Suppressor macrophage (primary cell): ENCODE data around the gene SETBP1.

Experiments used
- DNase-seq, 4 experiments: peaks; one replicate each; pipeline ENCODE4 v3.0.0-alpha.2; 2020 to 2022

The SETBP1 gene

DNA sequence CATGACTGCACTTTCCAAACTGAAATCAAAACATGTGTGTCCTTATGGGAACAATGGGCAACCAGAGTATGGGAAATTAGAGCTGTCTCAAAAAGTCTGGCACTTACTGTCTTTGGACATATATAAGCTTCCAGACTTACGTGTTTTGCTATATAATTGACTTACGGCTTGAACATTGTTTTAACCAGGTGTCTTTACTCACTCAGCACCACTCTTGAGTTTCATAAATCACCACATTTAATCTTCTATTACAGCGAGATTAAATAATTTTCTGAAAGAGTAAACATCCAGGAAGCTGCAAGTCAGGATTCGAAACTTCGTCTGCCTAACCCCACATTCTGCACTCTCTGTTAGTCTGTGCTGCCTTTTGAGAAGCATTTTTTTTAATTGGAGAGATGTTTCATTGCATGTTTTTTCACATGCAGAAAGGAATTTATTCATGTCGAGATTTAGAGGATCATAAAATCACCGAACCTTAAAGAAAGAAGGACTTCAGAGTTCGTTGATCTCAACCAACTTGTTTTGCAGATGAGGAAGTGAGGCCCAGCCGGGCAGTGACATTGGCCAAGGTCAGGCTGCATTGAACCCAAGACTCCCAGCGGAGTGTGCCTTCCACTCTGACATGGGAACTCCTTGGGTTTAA lies 137.3 kb downstream of the SETBP1 start:
- no peak for DNase-seq

DNA sequence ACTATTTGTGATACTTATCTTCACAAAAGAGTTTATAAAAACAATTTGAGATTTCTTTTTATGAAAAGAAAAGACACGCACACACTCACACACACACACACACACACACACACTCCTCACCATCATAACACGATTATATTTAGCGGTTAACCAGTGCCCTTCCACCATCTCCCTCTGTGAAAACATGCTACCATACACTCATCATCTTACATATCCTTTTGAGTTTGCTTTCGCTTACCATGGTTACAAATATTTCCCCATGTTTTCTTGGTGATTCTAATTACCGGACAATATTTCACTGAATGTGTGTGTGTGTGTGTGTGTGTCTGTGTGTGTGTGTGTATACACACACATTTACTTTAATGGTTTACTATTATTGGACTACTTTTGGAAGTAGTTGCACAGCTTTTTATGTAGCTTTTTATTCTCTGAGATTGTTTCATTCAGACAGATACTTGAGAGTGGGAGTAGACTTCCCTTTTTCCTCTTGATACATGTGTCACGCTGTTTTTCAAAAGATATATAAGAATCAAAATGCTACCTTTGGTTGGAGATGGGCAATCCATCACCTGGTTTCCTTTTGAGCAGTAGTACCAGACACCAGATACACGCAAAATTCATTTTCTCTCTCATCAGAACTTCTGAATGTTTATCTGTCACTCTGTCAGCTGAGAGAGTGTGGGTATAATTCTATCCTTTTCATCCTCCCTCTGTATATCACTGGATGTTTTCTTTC lies 138.1 kb downstream of the SETBP1 start:
- DNase-seq, result peak in 2 of 4 experiments; percentile 34 to 37

DNA sequence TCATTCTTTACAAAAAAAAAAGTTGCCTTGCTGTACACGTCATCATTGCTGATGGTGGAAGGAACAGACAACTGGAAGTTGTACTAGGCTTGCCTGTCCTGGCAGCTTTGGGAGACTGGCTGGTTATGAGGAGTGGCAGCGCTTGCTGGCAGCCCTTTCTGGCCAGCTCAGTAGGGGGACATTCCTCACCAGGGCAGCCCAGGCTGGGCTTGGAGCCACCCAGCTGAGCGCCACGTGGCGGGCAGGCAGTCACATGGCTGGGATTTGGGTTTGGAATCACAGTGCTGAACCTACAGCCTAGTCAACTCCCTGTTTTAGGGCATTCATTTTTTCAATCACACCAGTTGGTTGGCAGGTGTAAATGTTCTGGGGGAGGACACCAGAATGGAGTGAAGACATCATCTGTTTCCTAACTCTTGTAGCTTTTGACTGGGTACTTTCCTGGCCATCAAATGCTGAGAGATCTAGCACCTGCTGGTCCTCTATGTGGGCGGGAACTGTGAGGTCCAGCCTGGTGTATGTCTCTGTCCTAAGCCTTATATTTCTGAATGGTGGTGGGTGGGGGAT lies 139.3 kb downstream of the SETBP1 start:
- no peak for DNase-seq

DNA sequence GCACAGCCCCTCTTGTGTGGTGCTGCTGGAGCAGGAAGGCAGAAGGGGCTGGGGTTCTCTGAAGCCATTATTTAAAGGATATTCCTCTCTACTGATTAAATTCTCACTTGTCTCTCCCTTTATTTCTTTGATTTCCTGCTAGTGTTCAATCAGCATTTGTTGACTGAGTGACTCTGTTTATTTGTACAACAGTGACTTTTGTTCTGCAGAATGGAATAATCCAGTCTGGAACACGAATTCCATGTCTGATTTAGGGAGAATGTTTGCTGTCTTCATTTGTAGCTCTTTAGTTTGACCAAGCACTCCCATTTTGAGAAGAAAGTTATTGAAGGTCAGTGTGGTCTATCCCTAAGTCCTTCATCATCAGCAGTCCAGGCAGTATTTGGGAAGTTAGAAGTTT lies 141.2 kb downstream of the SETBP1 start:
- no peak for DNase-seq

DNA sequence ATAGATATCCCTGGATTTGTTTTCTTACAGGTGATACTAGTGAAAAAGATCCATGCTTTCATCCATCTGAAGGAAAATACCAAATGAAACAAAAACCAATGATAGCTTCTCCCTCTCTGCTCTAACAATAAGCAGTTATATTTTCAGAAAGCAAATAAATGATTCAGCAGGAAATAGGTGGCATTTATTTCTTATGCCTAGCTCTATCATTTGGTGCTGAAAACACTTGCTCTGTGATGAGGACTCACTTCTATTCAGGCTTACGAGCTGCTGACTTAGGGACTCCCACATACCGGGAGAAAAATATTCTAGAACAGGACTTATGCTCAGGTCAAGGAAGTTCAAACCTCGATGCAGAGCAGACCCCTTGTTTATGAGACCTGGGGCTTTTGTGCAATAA lies 142.6 kb downstream of the SETBP1 start:
- DNase-seq, result no peak

DNA sequence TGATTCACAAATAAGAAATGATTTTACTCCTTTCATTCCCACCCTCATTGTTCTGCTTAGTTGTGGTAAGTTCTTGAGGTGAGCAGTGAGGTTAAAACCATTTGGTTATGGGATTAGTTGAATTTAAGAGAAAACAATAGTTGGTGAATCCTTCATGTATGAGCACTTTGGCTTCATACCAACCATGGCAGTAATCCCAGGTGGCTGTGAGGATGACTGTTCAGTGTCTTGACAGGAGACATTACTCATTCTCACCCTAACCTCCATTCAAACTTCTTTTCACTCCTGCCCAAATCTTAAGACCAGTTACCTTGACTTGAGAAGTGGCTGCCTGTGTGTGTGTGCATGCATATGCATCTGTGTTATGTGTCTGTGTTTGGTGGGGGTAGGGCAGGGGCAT lies 143.1 kb downstream of the SETBP1 start:
- DNase-seq, result no peak

DNA sequence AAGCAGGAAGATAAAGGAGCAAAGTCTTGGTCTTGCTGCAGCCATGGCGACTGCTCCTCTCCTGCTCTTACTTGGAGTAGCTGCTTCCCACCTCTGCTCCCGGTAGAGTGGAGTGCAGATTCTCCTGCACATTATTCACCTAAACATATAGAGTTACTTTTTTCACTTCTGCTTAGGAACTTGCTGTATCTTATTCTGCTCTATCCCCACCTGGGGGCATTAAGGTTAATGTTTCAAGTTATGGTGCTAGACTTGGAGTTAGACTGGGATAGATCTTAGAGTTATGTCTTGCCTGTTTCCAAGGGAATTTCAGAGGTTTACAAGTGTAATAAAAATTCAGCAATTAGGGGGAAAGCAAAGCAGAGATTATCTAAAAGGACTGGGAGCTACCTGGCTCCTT lies 144.2 kb downstream of the SETBP1 start:
- DNase-seq, result no peak

DNA sequence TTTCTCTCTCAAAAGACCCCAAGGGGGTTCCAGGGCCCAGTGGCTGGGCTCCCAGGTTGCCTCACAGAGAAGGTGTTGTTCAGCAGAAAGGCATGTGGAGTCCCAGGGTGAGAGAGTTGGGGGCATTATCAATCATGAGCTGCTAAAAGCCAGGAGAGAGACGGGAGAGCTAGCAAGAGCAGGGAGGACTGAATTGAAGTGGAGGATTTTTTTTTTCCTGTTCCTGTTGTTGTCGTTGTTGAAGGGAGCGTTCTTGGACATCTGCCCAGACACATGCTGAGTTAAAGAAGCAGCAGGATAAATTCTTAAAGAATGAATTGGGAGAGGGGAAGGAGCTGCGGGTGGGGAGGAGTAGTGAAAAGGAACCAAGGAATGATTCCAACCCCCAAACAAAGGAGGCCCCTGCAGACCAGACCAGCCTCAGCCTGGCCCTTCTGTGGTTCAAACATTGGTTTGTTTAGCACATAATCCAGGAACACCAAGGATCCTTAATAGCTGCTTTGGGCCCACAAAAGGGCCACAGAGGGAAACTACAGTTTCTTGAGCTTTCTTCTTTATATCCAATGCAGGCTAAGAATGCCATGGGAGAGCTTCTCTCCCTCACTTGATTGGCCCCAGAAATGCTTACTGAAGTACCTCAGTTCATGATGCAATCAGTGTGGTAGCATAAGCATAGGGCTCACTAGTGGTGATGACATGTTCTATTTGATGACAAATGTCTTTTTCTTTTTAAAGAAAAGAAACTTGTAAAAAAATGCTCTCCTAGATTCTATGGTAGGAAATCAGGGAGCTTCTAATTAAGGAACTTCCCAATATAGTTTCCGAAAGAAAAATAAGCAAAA lies 146.0 kb downstream of the SETBP1 start:
- peak; percentile 12 to 52 (median 23) for DNase-seq

DNA sequence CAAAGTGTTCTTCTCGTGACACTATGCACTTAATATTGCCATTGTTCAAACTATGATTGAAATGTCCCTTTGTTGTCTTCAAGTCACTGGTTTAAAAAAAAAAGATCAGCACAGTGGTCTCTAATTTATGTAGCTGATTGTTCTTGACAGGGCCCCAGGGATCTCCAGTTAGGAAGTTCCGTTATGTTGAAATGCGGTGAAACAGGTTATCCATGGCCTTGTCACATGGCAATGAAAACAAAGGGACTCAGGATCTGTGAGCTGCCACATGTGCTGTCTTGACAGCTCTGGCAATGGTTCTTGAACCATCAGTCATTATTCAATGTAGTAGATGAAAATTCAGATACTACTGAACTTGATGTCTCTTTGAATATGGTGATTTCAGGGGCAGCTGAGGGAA lies 147.4 kb downstream of the SETBP1 start:
- no peak for DNase-seq

DNA sequence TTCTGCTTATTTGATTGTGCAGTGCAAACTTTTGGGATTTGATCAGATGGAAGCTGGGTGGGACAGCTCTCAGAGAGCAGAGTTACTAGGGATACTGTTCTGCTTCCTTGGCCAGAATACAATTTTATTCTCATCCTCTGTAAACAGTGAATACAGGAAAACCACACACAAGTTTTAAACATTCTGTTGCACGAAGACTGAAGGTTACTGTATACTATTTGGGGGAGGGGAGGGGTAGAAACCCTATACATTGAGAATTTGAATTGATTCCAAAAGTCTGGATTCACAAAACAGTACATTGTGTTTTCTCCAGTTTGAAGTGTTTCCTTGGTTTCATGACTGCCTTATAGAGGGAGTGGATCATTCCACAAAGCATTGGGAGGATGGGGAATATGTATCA lies 149.9 kb downstream of the SETBP1 start:
- DNase-seq, result no peak

DNA sequence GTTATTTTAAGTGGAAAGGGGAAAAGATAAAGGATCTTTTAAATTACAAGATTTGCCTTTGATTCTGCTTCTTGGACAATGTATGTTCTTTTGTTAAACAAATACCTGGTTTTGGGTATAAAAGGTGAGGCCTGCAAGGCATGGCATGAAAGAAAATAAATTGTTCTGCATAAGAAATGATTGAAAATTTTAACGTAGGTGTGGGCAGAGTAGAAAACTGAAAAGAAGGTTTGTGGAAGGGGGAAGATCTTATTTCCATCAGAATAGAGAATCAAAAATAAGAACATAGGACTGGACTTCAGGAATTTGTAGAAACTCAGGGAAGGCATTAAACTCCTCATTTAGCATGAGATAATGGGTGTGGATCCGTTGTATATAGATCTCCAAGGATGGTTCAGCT lies 153.1 kb downstream of the SETBP1 start:
- no peak for DNase-seq

DNA sequence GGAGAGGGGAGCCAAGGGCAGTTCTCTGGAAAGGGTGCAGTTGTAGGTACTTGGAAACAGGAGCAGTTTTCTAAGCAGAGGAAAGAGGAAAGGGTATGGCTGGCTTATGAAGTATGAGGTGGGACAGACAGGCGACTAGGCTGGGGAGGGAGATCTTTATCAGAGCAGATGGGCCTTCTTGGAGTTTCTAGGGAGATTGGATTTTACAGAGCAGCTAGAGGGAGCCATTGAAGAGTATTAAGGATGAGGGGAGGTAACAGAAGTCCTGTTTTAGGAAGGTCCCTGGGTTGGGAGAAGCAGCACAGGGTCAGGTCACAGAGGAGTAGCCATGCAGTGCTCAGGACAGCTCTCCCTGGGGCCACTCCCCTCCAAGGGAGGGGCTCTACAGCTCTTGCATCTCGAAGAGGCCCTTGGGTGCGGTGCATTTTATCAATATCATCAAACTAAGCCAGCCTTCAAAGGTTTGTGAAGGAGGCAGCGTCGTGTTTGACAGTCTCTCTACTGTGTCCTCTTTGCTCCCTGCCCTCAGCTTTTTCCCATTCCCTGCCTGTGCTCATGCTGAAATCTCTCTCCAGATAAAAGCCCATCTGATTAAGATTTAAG lies 154.3 kb downstream of the SETBP1 start:
- no peak for DNase-seq

DNA sequence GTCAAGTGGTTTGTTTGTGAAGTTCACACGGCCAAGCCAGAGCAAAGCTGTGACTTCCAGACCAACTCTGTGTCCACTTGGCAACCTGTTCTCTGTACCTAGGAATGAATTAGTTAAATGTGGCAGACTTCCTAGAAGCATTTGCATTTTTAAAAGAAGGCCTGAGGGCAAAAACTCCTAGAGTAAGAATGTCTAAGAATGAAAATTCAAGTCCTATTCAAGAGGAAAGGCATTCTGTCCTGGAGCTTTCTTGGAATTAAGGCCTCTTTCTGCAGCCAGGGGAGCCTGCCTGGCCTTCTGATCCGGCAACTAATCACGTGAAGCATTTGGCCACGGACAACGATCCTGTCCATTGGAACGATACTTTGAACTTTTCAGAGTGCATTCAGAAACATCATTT lies 155.0 kb downstream of the SETBP1 start:
- no peak for DNase-seq

DNA sequence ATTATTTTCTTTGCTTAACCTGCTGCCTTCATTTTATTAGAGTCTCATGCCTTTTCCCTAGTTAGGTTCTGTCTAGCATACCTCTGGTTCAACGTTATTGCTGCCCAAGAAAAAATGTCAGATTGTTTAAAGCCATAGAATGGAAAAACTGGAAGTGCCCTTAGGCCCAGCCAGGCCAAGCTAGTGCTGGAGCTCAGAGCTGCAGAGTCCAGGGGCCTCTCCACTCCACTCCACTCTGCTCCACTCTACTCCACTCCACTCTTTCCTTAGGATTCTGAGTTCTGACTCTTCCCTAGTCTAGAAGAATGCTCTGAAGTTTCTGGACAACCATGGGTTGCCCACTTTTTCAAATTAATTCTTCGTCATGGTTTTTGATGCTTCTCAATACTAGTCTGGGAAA lies 155.6 kb downstream of the SETBP1 start:
- DNase-seq, result no peak

DNA sequence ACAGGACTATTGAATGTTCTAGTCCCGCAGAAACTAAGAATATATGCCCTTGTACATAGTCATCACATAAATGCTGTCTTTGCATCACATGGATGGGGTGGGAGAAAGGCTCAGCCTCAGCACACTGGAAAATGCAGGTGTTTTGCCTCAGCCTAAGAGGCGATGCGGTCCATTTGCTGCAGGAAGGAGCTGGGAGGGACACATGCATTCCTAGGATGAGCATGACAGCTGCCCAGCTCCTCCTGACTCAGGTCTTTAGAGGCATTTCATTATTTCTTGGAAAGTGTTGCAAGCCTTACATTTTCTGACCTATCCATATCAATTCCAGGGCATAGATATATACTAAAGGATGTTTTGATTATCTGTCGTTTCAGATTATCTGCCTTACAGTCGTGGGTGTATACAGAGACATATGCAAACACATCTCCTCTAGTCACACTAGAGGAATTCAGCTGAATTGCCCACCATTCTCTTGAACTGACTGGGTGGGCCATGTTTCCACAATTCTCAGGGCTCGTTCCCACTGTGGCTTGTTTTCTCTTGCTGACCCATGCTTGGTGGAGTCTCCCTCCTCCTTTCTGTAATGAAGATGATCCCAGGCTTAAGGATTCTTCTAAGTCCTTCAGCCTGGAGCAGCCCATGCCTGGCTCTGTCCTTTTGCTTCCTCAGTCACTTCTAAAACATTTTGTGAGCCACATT lies 156.9 kb downstream of the SETBP1 start:
- no peak for DNase-seq

DNA sequence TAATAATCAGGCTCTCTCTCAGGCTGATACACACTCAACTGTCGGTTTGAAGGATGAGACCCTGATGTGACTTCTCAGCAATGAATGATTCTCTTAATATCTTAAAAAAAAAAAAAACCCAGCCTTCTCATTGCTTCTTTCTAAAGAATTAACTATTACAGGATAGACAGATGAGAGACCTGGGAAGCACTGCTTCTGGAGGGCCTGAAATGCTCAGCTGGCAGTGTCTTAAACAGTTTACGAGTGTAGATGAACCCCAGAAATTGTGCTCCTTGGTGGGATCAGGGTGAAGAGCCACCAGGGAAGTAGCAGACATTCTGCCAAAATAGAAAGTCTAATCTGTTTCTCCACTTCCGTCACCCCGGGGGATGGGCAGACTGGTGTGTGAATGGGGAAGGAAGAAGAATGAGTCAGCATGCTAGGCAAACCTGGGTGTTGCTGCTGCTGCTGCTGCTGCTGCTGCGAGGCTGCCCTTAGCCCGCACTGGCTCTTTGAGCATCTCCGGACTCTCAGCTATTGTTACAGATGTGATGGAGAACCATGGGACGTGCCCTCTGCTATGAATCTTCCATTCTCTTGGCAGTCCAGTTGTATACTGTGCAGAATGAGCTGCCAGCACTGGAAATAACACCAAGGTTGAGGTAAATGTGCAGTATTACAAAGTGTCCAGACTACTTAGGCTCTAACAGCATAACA lies 158.4 kb downstream of the SETBP1 start:
- DNase-seq, result peak; percentile 67 to 88 (median 83)

DNA sequence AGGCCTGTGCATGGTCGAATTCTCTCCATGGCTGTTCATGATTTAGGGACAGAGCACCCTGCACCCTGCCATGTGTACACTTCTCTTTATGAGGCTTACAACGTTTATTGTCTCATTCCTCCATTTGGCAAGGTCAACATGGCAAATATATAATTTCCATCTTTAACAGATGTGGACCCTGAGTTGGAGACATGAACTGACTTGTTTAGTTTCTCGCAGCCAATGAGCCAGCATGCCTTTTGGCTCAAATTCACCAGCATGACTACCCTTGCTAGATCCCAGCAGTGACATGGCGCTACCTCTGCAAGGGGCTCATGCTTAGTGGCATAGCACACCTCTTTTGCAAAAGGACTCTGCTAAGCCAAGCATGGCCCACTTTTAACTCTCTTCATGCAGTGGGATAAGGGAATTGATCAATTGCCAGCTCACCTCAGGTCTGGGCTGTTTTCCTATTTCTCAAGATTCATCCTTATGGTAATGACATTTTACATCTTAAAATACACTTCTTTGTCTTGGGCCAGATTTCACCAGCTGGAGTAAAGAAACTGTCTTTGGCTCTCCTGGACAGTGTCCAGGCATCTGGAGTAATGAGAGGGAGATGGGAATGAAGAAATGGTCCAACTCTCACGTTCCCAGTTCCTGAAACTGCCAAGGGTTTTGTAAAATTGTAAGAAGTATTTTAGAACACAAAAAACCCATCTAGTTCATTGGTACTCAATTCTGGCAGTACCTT lies 159.5 kb downstream of the SETBP1 start:
- DNase-seq, result no peak

DNA sequence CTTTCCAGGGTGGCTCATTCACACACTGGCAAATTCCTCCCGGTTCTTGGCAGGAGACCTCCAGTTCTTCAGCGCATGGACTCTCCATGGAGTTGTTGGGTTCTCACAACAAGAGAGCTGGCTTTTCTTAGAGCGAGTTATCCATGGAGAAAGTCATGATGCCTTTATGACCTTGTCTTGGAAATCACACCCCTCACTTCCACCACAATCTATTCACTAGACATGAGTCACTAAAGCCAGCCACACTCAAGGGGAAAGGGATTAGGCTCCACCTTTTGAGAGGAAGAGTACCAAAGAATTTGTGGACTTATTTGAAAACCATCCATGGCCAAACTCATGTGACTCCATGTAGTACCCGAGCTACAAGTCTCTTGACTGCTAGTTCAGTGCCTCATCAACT lies 160.5 kb downstream of the SETBP1 start:
- DNase-seq, result no peak

DNA sequence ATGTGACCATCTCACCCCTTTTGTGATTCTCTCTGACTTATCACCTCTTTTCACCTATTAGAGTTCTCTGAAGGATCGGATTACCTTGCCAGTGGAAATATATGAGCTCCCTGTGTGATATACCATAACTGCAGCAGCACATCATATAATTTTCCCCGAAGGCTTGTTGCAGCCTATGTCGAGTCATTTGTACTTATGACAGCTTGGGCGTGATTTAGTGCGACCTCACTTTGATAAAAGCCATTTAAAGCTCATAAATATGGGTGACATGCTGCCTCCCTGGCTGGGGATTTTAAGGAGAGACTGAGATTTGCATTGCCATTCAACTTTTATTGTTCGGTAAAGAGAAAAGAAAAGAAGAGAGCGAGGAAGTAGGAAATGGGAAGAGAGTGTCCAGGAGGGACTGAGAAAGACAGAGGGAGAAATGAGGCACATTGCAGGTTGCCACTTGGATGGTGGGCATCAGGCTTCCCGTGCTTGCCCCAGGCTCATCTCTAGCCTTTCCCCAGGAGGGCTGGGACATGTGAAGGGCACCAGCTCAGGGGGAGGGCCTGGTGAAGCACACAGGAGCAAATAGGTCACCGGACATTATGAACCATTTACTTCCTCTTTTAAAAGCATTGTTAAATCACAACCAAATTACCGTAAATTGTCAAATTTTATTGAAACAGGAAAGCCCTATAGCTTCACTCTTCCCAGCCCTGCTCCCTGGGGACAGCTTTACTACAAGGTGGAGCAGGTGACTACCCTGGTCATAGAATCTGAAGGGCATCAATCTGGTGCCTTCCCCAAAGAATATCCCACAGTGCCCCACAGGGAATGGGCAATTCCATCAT lies 161.3 kb downstream of the SETBP1 start:
- DNase-seq, result peak in 3 of 4 experiments; percentile 25 to 32 (median 27)
